Measurements from ENCODE around the gene CAPNS2.
"Not testable (repeated sequence)": the region's sequence is repeated elsewhere in the genome, so short reads cannot be mapped to it uniquely, and the experiment has no call there.

The CAPNS2 gene

DNA sequence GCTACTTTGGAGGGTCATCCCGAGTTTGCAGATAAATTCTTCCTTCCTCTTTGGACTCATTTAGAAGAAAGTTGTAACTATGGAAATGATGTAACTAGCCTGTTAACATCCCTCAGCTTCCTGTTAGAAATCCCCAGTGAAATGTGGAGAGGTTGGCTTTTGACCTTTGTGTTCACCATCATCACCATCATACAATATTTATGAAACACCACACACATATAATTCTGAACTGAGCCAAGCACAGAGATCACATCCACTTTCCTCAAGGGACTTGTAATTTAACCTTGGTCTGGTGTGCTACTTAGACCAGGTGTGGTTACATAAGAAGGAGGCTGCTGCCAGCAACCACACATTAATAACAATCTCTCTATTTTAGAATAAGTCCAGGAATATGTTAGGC lies 2.5 kb downstream of the CAPNS2 start:
- no peak for DNase-seq

DNA sequence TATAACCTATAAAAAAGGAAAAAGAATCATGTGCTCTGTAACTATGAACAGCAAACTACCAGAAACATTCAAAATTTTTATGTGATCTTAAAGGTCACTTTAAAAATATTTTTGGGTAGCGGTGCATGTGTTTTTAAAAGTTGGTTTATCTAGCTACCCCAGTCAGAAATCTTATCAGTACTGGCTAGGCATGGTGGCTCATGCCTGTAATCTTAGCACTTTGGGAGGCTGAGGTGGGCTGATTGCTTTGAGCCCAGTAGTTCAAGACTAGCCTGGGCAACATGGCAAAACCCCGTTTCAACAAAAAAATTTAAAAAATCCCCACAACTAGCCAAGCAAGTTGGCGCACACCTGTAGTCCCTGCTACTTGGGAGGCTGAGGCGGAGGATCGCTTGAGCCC lies 3.7 kb downstream of the CAPNS2 start:
- no peak for DNase-seq

DNA sequence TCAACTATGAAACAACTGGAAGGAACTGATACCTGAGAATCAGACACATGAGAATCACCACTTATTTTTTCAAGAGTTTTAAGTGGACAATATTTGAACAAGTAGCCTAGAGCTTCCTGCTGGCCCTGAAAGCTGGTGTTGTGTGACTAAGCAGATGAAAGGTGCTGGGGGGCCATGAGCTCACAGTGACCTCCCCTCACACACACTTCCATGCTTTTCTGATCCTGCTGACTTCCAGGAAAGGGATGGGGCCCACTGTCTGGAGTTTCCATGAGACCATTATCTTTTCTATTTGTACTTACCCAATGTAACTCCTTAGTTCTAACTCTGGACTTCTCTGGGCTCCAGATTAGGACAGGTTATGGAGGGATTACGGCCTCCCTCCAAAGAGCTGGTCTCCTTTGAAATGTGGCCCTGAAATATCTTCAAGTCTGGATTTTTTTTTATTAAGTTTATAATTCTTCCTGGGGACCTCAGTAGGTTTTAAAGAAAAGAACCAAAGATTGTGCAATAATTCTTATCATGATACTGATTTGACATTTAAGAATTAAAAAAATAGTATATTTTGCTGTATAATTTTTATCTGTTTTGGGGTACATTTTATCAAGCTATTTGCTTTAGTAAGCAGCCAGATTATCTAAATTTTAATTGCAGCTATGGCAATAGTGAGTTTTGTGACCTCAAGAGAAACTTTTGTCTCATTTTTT lies 4.9 kb downstream of the CAPNS2 start:
- DNase-seq = no peak

DNA sequence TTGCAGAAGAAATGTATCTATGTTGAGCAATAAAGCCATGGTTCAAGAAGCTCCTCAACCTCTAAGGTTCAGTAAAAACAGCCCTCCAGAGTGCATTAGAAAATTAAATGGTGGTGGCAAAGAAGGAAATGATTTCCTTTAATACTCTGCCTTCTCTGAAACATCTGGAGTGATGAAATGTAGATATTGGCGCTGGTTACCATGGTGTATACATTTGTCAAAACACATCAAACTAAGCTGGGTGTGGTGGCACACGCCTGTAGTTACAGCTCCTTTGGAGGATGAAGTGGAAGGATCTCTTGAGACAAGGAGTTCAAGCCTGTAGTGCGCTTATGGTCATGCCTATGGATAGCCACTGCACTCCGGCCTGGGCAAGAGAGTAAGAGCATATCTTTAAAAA lies 6.0 kb downstream of the CAPNS2 start:
- DNase-seq = no peak

DNA sequence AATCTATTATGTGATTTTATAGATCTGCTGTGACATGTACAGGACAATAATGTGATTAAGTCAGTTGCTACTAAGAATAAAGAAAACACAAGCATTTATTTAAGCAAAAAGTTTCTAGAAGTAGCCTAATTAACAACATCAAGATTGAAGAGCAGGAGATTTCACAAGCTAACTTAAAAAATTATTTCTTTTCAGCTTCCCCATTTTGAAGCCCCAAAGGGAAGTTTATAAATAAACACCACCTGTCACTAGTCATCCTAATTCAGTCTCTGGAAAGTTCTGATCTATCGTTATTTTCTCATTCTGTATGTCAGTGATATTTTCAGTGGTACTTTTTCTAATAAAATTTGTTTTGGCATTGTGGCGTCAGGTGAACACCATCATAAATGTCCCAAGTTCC lies 8.3 kb downstream of the CAPNS2 start:
- no peak for DNase-seq

DNA sequence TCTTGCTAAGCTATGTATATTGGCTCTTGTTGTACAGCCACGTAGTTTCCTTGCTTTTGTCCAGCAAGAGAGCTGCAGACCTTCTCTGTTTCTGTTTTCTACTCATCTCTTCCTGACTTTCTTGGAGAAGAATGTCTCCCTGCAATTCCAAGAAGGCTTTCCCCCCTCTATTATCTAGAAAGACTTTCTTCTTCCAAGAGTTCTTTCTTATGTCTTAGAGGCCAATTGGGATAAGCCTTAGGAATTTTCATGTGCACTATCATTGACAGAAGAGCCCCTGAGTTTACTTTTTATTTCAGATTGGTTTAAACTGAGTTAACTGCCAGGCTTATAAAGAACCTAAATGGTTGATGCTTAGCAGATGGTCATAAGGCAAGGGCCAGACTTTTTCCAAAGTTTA lies 9.0 kb downstream of the CAPNS2 start:
- no peak for DNase-seq

DNA sequence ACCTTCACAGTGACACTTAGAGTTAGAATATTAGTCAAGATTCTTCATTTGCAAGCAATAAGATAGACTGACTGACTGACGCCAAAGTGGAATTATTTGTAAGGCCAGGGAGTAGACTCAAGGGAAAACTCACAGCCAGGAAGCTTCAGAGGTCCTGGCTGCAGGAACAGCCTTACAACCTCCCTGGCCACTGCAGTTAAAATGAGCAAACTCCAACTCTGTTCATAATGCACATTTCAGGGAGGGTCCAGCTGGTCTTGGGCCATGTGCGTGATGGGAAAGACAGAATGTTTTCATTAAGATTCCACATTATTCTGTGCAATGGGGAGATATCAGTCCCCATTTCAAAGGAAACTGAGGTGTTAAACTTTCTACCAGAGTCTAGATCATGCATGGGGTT lies 9.9 kb downstream of the CAPNS2 start:
- DNase-seq = no peak

DNA sequence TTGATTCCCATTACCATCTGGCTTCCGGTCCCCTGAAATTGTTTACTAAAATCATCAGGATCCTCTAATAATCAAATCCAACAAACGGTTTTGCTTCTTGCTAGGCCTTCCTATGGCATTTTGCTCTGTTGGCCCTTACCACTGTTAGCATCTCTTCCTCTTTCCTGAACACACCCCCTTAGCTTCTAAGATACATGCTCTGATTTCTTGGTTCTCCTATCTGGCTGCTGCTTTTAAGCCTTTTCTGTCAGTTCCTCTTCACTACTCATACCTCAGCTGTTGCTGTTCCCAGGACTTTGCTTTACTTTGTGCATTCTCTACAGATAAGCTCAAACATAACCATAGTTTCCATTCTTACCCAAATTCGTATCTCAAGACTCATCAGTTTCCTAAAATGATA lies 11.4 kb downstream of the CAPNS2 start:
- no peak for DNase-seq

DNA sequence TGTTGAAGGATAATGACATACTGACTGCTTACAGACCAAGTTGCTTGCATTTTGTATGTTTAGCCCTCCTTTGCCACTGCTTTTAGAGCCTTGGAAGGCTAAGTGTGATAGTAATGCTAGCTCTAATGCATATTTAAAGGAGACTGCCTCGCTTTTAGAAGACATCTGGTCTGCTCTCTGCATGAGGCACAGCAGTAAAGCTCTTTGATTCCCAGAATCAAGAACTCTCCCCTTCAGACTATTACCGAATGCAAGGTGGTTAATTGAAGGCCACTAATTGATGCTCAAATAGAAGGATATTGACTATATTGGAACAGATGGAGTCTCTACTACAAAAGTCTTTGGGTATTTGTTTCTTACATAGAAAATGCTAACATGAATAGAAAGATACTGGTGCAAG lies 19.1 kb downstream of the CAPNS2 start:
- DNase-seq = no peak

DNA sequence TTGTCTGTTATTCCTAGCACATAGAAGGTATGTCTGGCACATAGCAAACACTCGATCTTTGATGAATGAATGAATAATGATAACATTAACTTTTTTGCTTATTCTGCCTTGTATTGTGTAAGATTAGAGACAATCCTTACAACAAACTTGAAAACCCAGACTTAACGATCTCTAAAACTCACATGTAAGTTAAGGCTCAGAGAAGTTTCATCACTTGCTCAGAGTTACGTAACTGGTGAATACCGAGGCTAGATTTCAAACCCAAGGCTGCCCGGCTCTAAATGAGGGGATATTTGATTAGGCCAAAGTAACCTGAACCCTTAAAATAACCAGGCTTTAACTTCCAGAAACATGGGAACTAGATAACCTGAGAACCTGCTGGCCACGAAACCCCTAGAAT lies 22.3 kb downstream of the CAPNS2 start:
- DNase-seq = no peak

DNA sequence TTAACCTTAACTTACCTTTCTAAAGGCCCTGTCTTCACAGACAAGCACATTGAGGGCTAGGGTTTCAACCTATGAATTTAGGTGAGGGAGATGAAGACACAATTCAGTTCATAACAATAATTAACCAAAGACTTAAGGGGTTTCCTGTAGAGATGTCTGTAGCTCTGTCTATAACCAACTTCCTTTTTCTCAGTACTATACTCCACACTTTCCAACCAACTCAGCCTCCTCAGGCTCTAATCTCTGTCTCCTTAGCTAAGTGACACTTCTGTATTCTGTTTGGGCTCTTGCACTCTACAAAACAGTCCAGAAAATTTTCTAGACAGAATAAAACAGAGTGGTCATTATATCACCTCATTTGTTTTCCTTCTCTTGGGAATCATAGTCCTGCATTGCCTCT lies 25.8 kb downstream of the CAPNS2 start:
- no peak for DNase-seq

DNA sequence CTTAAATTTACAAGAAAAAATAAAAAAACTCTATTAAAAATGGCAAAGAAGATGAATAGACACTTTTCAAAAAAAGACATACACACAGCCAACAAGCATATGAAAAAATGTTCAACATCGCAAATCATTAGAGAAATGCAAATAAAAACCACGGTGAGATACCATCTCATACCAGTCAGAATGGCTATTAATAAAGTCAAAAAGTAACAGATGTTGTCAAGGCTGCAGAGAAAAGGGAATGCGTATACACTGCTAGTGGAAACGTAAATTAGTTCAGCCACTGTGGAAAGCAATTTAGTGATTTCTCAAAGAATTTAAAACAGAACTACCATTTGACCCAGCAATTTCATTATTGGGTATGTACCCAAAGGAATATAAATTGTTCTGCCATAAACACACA lies 31.4 kb downstream of the CAPNS2 start:
- DNase-seq = no peak

DNA sequence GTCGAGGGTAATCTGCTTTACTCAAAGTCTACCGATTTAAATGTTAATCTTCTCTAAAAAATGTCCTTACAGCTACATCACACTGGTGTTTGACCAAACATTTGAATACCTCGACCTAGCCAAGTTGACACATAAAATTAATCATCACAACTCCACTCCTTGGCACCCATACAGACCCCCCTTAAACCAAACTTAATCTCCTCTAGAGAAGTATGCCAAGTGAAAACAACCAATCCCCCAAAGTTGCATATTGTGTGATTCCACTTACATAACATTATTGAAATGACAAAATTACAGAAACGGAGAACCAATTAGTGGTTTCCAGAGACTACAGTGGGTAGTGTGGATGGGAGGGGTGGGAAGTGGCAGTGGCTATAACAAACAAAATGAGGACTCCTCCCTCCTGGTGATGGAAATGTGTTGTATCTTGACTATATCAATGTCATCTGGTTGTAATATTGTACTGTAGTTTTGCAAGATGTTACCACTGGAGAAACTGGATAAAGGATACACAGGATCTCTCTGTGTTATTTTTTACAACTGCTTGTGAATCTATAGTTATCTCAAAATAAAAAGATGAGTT lies 39.4 kb downstream of the CAPNS2 start:
- no peak for DNase-seq

DNA sequence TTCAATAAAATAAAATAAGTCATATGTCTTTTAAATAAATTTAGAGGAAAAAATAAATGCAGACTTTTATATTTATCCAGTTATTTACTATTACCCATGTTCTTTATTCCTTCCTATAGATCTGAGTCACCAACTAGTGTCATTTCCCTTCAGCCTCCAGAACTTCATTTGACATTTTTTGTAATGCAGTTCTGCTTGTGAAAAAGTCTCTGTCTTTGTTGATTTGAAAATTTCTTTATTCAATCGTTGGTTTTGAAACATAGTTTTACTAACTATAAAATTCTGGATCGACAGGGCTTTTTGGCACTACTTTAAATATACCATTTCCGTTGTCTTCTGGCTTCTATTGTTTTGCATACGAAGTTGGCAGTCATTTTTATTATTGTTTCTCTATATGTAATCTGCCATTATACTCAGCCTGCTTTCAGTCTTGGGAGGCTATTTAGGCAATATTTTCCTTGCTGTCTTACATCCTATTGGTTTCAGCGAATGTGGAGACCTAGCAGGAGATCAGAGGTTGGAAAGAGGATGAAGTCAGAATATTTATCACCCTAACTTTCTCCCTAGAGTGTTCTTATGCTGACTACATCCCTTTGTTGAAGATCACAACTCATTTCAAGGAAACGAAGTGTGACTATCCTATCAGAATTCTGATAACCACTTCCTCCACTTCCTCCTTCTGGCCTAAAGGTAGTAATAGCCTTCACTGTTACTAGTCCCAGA lies 47.3 kb downstream of the CAPNS2 start:
- no peak for DNase-seq

DNA sequence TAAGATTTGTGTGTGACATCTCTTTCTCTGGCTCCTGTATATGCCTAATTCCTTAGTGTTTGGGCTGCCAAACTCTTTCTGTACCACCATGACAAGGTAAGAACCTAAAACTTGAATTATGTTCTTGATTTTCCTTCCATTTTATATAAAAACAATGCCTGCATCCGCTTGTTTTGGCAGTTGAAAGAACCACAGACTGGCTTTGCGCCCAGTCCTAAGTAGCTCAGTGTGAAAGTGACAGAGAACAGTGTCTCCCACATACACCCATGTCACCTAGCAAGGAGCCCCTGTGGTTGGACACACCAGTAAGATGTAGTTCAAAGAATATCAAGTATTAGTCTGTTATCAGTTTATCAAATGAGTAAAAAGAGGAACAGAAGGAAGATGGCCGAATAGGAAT lies 48.6 kb downstream of the CAPNS2 start:
- DNase-seq = no peak

DNA sequence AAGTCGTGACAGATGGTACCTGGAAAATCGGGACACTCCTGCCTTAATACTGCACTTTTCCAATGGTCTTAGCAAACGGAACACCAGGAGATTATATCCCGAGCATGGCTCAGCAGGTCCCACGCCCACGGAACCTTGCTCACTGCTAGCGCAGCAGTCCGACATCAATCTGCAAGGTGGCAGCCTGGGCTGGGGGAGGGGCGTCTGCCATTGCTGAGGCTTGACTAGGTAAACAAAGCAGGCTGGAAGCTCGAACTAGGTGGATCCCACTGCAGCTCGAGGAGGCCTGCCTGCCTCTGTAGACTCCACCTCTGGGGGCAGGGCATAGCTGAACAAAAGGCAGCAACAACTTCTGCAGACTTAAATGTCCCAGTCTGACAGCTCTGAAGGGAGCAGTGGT lies 49.2 kb downstream of the CAPNS2 start:
- not testable (repeated sequence) for DNase-seq
